ENCODE measurements around the gene CD33.

- no peak for TF ChIP-seq EZH2 (IDR thresholded peaks at IDR 0.05)
- no peak for TF ChIP-seq POLR2AphosphoS5 (IDR thresholded peaks at IDR 0.05; ENCODE audit: borderline replicate concordance, low read depth, low read length)
Measured at GRCh38 chr19:51250786-51251467, 26.0 kb downstream of the CD33 start, which contains the start of gene SIGLECL1.

Measured in SK-N-MC (cell line).